Anterior cingulate cortex (tissue), 58 donors: ENCODE measurements around the gene DIDO1.

ENCODE experiments used
- DNase-seq, 58 donors: peaks; one replicate each; lab custom pipeline; 2025; lab: John Stamatoyannopoulos, UW

The DIDO1 gene

GRCh38 chr20:62935204-62935967 is 9.1 kb upstream of the DIDO1 start:
- no peak for DNase-seq

DNA sequence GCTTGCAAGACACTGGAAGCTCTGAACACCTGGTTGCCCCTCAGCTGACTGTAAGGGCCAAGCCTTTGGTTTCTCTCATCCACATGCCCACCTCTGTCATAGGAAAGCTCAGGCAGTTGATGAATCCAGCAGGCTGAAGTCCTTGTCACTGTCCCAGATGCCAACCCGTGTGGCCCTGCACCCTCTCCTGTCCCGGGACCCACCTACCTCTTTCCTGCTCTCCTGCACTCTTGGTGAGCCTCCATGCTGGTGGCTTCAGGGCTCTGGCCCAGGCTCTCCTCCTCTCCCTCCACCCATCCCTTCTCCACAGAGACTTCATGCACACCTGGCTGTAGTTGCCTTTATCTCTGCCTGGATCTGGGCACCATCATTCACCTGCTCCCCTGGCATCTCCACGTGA is 7.7 kb upstream of the DIDO1 start:
- no peak for DNase-seq

GRCh38 chr20:62931464-62931863 is 5.2 kb upstream of the DIDO1 start:
- no peak for DNase-seq

GRCh38 chr20:62929051-62929538 is 2.8 kb upstream of the DIDO1 start:
- peak in 18 of 58 donors; percentile 11 to 55 (median 22) for DNase-seq

DNA sequence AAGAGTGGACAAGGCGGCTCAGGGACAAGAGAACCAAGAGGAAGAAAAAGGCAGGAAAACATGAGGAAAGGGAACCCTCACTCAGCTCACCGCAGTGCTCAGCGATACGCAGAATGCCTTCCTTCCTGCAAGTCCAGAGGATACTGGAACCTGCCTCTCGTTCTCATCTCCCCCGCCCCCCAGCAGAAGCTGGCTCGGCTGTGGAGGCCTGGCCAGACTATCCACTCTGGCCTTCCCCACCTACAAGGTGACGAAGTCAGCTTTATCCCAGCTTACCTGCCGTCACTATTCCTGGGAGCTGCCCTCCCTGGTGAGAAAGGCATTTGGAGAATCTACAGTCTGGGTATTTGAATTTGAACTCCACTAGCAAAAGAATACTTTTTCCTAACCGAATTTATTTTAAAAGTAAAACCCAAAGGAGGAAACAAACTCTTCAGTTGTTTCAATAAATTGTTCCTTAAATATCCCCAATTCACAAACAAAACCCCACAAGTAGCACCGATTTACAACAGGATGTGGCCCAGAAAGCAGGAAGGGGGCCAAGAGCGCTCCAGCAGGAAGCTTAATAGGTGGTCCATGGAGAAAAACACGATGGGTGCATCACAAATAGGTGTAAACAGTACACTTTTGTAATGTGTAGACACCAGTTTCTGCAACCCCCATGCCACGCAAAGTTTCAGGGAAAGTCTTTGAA is 2.1 kb upstream of the DIDO1 start:
- DNase-seq = no peak

- no peak for DNase-seq
Measured at GRCh38 chr20:62927128-62927705, 912 bp upstream of the DIDO1 start.

DNA sequence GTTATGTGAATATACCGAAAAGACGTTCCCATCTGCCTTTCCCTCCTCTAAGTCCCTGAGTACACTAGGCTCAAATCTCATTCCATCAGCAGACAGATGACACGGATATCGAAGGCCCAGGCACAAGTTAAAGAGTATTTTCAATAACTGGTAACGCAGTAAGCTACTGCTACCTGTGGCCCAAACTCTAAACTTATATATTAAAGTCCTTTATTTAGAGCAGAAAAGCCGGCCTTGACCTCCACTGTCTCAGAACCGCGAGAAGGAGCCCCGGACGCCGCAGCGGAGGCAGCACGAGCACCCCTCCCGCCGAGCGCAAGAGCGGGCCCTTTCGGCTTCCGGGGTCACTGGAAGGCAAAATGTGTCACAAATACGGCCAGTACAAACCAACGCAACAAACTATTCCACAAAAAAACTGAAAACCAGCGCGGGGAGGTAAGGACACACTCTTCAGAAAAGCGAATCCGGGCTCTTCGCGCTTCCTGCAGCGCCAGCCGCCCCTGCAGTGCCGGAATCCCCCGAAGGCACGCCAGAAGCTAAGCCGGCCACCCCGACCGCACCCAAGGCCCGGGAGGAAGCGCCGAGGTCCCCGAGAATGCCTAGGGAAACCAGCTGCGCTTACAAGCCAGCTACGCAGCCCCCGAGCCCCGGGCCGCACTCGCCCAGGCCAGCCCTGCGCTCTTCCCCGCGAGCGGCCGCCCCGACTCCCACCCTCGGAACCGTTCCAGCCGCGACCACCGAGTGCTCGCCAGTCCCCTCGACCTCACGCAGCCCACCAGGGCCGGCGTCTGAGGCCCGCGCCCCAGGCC is 681 bp downstream of the DIDO1 start:
- DNase-seq = peak in 18 of 58 donors; percentile 20 to 59 (median 40)

DNA sequence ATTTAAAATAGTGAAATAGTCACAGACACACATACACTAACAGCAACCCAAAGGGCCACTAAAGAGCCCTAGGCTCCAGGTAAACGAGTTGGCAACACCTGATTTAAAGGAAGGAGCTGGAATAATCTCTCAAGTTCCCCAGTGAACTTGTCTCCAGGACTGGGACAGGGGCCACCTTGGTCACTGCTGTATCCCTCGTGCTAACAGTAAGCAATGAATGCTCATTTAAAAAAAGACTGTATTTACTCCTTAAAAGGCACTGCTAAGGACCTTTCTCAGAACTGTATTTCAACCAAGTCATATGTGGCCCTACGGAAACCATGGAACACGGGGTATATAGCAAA is 1.3 kb downstream of the DIDO1 start:
- no peak for DNase-seq

- DNase-seq = no peak
Measured at GRCh38 chr20:62924442-62925075, 1.7 kb downstream of the DIDO1 start.

DNA sequence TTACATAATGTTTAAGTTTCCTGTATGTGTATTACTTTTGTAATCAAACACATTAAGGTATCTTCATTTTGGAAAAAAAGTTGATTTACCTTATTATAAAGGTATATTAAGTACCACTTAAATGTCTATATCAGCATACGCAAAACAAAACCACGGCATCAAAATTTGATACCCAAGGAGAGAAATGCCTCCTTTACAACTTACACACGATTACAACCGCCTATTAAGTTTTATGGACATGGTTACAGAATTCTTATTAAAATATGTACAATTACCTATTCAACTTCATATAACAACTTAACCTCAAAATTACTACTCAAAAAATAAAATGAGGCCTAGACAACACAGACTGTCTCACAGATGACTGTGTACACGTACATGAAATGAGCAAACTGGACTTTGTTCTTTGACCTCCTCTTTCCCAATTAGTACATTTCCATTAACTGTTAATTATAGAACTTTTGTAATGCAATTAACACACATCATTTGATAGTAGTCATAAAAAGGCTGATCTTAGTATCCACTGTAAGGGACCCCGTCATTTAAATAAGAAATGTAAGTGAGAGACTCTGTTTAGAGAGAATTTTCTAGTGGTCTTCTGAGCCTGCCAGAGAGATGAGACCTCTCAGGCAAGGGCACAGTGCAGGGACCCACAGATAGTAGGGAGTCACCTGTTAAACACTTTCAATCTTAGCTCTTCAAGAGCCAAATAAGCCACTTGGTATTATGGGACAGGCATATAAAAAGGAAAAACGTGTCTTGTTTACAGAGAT is 2.5 kb downstream of the DIDO1 start:
- no peak for DNase-seq

GRCh38 chr20:62923059-62923668 is 3.1 kb downstream of the DIDO1 start:
- DNase-seq = peak in 1 of 58 donors; percentile 9

DNA sequence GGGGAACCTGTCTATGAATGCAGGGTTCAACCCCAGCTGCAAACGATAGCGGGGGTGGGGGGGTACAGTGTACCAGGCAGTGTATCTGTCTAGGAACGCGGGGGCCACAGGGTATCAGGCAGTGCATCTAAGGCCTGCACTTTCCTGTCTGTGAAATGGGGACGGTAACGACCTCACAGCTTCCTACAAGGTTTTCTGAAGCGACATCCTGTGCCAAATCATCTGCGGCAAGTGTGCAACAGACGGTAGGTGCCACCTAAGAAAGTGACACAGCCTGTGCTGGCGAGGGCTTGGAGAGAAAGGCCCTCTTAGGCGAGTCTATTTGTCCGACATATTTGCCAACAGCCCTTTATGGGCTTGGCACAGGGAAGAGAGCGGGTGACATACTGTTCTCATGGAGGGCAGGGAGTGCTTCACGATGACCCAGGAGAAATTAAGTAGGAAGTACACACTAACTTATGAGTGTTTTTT is 3.8 kb downstream of the DIDO1 start:
- no peak for DNase-seq

DNA sequence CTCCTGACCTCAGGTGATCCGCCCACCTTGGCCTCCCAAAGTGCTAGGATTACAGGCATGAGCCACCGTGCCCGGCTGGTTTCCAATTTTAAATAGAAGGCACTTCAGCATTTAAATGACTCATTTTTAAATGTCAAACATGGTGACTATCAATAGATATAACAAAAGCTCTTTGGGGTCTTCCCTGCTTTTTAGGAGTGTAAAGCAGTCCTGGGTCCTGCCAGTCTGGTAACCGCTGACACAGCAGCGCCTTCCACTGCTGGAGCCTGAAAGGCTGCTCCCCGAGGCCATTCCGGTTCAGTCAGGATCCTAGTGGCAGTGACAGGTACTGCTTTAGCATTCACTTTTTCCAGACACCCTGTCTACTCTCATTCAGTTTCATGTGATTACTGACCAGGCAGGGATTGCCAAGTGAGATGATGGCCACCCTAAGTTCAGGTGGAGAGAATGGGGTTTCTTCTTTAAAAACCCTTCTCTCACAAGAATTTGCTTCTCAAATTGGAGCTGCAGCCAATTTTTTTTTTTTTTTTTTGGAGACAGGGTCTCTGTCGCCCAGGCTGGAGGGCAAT is 5.1 kb downstream of the DIDO1 start:
- DNase-seq = peak in 1 of 58 donors; percentile 11

DNA sequence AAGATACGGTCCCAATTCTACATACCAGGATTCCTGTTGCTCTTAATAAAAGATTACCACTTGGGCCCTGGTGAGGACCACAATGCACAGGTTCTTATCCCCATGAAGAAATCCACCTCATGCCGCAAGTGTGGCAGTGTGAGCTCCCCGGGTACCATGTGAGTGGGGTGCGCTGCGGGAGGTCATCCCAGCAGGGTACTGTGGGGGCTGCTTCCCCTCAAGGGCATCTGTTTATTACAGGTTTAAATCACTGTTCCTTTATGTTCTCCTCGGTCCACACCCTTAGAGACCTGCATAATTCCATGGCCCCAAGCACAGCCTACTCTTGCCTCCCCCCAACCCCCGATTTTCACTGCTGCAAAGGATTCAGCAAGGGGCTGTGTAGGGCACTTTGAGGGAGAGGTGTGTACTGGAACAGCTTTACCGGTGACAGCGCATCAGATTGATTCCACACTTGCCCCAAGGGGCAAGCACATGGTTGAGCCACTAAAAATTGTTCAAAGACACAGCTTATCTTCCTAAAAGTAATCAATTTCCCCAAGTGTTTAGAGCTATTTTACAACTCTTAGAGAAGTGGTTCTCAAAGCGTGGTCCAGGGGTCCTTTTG is 6.2 kb downstream of the DIDO1 start:
- DNase-seq = no peak

- no peak for DNase-seq
Measured at GRCh38 chr20:62918831-62919230, 7.5 kb downstream of the DIDO1 start.

- no peak for DNase-seq
Measured at GRCh38 chr20:62918147-62918546, 8.2 kb downstream of the DIDO1 start.

DNA sequence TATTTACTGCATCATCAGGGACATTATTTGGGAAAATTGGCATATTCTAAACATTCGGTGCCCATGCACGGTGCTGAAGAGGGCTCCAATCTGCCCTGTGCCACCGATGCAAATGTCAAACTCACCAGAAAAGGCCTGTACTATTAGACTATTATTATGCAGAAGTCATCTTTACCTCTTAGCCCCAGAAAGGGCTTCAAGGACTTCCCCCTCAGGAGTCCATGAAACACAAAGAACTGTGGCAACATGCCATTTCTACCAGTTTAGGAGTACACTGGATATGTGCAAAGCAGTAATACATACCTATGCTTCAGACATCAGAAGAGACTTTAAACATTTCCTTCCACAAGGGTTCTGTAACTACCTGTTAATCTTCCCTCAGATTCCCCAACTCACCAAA is 8.6 kb downstream of the DIDO1 start:
- no peak for DNase-seq
